HG02623 (cell line): ENCODE data around the gene CES3.
"Not testable (repeated sequence)": the region's sequence is repeated elsewhere in the genome, so short reads cannot be mapped to it uniquely, and the experiment has no call there.

ENCODE experiments used
- ATAC-seq: cut with Tn5 transposase; IDR thresholded peaks from one replicate; pipeline ENCODE4 v1.9.1; 2021; ENCODE audit warnings: moderate library complexity; ENCODE audit not compliant: unreplicated experiment

The CES3 gene

DNA sequence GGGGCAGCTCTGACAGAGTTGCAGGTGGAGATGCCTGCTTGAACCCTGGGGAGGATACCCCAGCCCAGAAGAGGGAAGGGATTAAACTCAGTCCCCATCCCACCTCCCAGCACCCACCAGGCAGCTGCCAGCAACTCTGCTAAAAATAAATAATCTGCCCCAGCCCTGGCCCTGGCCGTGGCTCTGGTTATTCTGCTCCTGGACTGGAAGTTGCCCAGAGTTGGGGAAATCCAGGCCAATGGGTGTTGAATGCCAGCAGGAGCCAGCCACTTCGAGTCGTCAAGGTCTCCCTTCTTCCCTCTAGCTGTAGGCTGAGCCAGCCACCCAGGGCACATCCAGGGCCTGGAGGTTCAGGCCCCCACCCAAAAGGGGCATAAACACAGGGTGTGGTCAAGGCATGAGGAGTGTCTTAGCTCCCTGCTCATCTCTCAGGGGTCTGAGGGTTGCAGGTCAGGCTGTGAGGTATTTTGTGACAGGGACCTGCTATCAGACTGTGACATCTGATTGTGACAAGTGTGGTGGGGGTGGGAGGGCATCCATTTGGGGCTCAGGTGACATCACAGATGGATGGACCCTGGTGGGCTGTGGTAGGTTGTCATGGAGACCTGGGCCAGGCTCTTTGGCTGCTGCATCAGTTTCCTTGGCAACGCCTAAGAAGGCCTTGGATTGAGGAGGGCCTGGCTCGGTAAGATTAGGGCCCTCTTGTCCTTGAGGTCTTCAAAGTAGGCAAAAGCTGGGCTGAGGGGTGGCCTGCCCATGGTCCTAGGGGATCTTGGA is 34.7 kb upstream of the CES3 start:
- no peak for ATAC-seq

- no peak for ATAC-seq
Observed at GRCh38 chr16:66926961-66927436, 34.1 kb upstream of the CES3 start.

DNA sequence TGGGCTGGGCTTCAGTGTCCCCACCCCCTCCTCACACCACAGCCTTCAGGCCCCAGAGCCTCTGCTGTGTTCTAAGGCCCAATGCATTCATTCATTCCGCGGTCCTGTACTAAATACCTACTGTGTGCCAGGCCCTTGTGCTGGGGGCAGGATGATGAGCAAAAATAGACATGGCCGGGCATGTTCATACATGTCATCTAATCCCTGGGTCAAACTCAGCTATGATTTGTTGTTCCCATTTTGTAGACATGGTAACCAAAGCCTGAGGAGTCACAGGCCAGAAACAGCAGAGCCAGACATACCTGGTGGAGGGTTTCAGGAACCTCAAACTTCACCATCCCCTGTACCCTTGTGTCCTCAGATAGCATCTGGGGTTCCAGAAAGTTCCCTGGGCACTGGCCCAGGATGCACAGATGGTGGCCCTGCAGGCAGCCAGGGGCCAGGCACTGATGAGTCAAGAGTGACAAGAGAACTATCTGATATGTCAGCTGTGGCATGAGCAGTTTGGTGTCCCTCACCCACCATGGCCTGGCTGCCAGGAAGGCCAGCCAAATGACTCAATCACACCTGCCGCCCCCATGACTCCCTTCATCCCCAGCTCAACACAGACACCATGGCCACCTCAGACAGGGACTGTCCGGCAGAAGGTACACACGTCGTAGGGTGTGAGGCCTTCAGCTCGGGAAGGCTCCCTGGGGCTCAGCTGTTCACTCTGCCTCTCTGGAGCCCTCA is 33.0 kb upstream of the CES3 start:
- no peak for ATAC-seq

GRCh38 chr16:66928702-66929388 is 32.2 kb upstream of the CES3 start:
- no peak for ATAC-seq

DNA sequence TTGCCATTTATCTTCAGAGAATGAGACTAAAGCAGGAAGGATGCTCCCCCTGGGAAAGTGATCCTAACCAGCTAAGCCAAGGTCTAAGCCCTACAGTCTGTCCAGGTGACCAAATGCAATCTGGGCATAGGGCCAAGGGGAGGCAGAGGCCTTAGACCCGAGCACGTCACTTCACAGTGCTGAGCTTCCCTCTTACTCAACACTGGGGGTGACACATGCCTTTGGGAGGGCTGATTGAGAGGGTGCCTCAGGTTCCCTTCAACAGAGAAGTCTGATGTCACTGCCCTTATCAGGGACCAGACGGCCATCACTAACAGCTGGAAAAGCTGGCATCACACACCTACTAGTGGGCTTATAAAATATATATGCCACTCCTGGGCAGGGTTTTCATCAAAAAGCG is 30.9 kb upstream of the CES3 start:
- no peak for ATAC-seq

DNA sequence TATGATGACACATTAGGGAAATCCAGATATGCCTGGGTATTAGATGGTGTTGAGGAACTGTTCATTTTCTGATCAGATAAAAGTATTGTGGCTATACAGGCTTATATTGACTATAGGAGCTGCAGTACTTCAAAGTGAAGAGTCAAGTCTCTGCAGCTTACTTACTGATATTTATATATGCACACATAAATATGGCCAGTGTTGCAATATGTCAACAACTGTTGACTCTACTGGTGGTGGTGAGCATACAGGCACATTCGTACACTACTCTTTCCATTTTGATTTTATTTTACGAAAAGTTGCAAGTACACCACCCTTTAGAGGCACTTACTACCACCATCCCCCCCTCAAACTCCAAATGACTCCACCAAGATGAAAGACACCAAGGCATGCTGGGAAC is 29.4 kb upstream of the CES3 start:
- ATAC-seq: no peak

DNA sequence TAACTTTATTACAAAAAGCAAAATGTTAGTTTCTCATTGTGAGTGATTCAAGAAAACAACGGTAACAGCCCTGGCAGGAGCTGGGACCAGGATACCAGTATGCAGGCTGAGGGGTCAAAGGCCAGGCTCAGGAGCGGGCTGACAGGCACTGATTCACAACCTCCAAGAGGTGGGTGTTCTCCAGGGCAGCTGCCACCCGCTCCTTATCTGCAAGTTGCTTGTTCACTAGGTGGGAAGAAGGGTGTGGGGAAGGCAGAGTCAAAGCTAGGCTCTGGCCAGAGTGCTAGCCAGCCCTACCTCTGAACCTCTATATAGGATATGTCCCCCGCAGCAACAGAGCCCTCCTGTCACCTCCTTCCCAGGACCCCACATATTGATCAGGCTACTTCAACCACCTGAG is 29.0 kb upstream of the CES3 start:
- no peak for ATAC-seq

DNA sequence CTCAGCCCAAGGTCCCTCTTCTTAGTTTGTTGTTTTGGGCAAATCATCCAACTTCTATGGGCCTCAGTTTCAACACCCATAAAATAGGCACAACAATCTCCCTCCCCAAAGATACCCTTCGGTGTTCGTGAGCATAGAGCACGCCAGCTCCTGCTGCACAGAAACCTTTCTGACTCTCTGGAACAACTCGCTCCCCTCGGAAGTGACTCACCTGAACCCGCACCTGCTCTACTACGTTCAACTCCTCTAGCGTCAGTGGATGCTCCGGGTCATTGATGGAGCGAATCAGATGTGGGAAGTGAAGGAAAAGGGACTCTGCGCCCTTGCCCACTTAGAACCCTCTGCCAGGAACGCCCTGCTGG is 27.3 kb upstream of the CES3 start:
- ATAC-seq: no peak

- peak; percentile 72 for ATAC-seq
Observed at GRCh38 chr16:66934138-66934838, 26.8 kb upstream of the CES3 start, which contains the start of gene CIAO2B. CIAO2B (minus strand) TSS chr16:66934402; CDS start chr16:66934364, 38 bp downstream.

DNA sequence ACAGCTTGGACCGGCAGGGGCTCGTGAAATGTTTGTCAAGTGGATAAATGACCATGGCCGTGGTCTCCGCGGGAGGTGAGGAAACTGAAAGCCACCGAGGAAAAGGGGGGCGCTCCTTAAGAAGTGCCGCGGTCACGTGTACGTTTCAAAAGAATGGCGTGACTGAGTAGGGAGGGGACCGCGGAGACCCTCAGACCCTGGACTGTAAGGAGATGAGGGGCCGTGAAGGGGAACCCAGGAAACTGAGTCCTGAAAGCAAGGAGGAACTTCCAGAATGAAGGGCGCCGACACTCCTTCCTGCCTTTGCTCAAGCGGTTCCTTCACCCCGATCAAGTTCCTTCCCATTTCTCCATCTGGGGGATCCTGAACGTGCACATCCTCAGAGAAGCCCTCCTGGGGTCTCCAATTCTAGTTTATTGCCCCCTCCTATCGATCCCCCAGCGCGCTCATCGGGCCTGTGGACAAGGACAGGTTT is 26.2 kb upstream of the CES3 start:
- ATAC-seq: not testable (repeated sequence)

GRCh38 chr16:66935314-66936011 is 25.6 kb upstream of the CES3 start, which contains the start of gene CES2:
CES2 (plus strand) TSS chr16:66935516; CDS start chr16:66935636, 120 bp downstream.
- no peak for ATAC-seq

DNA sequence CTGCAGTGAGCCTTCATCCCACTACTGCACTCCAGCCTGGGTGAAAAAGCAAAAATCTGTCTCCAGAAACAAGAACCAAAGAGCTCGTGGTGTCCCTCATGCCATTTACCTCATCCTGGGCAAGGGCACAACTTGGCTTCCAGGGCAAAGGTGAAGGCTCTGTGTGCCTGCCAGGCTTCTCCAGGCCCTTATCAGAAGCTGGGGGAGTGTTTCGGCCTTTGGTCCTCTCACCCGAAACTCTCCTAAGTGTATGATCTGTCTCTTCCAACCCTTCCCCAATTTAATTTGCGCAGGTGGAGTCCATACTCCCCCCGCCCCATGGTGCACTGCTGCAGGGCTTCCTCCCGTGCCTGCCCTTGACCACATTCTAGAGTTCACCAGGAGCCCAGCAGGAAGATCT is 24.6 kb upstream of the CES3 start:
- ATAC-seq: no peak

DNA sequence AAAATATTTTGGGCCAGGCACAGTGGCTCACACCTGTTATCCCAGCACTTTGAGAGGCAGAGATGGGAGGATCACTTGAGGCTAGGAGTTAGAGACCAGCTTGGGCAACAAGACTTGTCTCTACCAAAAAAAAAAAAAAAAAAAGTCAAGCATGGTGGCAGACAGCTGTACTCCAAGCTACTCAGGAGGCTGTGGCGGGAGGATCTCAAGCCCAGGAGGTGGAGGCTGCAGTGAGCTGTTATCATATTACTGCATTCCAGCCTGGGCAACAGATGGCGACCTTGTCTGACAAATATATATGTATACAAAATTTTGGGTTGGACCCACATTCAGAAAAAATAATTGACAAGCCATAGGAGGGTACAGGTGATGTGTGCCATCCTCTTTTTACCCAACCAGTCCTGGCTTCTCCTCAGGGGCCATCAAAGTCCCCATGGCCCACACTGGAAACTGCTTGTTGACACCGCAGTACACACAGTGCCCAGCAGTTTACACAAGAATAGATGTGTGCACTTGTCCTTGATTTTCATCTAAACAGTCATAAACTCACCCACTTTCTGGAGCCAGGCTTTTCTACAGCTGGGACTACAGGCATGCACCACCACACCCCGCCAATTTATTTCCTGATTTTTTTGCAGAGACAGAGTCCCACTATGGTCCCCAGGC is 24.0 kb upstream of the CES3 start:
- no peak for ATAC-seq

- no peak for ATAC-seq
Observed at GRCh38 chr16:66937725-66938337, 23.2 kb upstream of the CES3 start.

GRCh38 chr16:66939366-66939765 is 21.7 kb upstream of the CES3 start:
- no peak for ATAC-seq

GRCh38 chr16:66940236-66940635 is 20.8 kb upstream of the CES3 start:
- ATAC-seq: no peak

DNA sequence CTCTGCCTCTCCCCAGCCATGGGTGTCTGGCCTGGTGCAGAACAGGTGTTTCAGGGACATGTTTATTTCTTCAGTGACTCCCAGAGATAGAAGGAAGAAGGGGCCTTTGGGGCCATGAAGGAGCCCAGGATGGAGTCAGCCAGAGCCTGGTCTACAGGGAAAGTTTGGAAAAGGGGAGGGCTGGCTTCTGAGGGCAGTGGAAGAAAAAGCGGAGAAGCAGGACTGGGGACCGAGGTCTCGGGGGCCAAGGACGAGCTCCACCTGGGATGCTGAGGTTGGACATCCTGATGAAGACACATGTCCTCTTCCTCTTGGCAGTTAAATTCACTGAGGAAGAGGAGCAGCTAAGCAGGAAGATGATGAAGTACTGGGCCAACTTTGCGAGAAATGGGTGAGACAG is 18.1 kb upstream of the CES3 start:
- ATAC-seq: no peak

- no peak for ATAC-seq
Observed at GRCh38 chr16:66943426-66944053, 17.5 kb upstream of the CES3 start.

DNA sequence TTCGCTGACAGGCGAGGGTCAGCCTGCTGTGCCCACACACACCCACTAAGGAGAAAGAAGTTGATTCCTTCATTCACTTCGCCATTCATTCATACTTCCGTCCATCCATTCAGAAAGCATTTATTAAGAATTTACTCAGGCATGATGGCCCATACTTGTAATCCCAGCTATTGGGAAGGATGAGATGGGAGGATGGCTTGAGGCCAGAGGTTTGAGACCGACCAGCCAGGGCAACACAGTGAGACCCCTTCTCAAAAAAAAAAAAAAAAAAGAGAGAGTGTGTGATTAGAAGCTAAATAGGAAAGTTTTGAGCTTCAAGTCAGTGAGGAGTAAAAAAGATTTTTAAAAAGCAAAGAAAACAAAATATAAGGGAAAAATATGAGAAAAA is 17.0 kb upstream of the CES3 start:
- no peak for ATAC-seq
